Esophagus squamous epithelium (tissue), 5 donors: ENCODE measurements around the gene NAV2. TPM values are rescaled to one million over a fixed set of nuclear protein-coding genes. Genes with fewer than 3 reads are reported as not detected.

ENCODE experiments used
- DNase-seq: peaks from one replicate; lab custom pipeline; 2025; lab: John Stamatoyannopoulos, UW
- H3K27ac ChIP-seq, 4 donors: fragments of 200-600 bp; sonication (generic); one replicate each; pipeline ENCODE4 v1.5.1; 2016 to 2019; ENCODE audit warnings: mild to moderate bottlenecking in 1 of 4
- H3K27me3 ChIP-seq, 4 donors: fragments of 200-600 bp; sonication (generic); 1 replicate in 3 of 4; 2 replicates in 1 of 4; pipeline versions ENCODE4 v1.5.1 to v1.6.0; 2017 to 2021; ENCODE audit warnings: antibody characterized with exemption in 1 of 4
- H3K36me3 ChIP-seq, 3 donors: fragments of 200-600 bp; sonication (generic); one replicate each; pipeline ENCODE4 v1.5.1; 2016 to 2019
- H3K4me1 ChIP-seq, 3 donors: fragments of 200-600 bp; sonication (generic); one replicate each; pipeline ENCODE4 v1.5.1; 2017 to 2019
- H3K4me3 ChIP-seq, 4 donors: fragments of 200-600 bp; sonication (generic); 1 replicate in 3 of 4; 2 replicates in 1 of 4; pipeline ENCODE4 v1.5.1; 2016 to 2019; ENCODE audit warnings: mild to moderate bottlenecking in 2 of 4, moderate library complexity in 1 of 4
- H3K9me3 ChIP-seq, 3 donors: fragments of 200-600 bp; sonication (generic); one replicate each; pipeline ENCODE4 v1.5.1; 2016 to 2019
- POLR2A ChIP-seq, 4 donors: fragments of 450-650 bp; IDR thresholded peaks; one replicate each; pipeline ENCODE4 v1.6.1; 2017; ENCODE audit warnings: antibody characterized with exemption in 4 of 4, mild to moderate bottlenecking in 4 of 4, moderate library complexity in 3 of 4
- WGBS, 2 donors: methylation state at CpG; one replicate each; pipeline ENCODE4 v1.1.5; 2018; 5-methylcytosine and 5-hydroxymethylcytosine counted together
- intact Hi-C: fragments of 100-400 bp; cut with DNase I; formaldehyde crosslinking; loops from one replicate; pipeline ENCODE4 v1.15.0; 2022
- total RNA-seq, 4 donors: library from RNA; depleted of rRNA; stranded (reverse); fragments of >200 nt; gene quantifications; one replicate each; pipeline ENCODE4 v1.1.0, GENCODE V29; 2016
- TF ChIP-seq, protein P1 (sequence below), 6 experiments: fragments of 450-650 bp in 4 of 6; fragments of 200-600 bp in 2 of 6; sonication (generic) in 2 of 6; IDR thresholded peaks; one replicate each; pipeline ENCODE4 v1.5.1; 2016 to 2019; ENCODE audit warnings: antibody characterized with exemption in 6 of 6, mild to moderate bottlenecking in 4 of 6, moderate library complexity in 4 of 6
- donor health status: DM: yes; HTN: yes; CAD: no.

The NAV2 gene
- total RNA-seq, 4 donors from 2014 or later: 4.9 to 19.1 (median 14.6) TPM

- DNase-seq: no peak
- TF ChIP-seq, protein P1, sequence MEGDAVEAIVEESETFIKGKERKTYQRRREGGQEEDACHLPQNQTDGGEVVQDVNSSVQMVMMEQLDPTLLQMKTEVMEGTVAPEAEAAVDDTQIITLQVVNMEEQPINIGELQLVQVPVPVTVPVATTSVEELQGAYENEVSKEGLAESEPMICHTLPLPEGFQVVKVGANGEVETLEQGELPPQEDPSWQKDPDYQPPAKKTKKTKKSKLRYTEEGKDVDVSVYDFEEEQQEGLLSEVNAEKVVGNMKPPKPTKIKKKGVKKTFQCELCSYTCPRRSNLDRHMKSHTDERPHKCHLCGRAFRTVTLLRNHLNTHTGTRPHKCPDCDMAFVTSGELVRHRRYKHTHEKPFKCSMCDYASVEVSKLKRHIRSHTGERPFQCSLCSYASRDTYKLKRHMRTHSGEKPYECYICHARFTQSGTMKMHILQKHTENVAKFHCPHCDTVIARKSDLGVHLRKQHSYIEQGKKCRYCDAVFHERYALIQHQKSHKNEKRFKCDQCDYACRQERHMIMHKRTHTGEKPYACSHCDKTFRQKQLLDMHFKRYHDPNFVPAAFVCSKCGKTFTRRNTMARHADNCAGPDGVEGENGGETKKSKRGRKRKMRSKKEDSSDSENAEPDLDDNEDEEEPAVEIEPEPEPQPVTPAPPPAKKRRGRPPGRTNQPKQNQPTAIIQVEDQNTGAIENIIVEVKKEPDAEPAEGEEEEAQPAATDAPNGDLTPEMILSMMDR (IDR thresholded peaks at IDR 0.05): no peak
- TF ChIP-seq POLR2A (IDR thresholded peaks at IDR 0.05): no peak
- 77 to 83% methylated on average over 6 of the region's 6 CpGs for WGBS, 2 donors
- no peak overlapping the region for H3K4me3 ChIP-seq
- H3K27ac ChIP-seq: no peak overlapping the region
- peaks cover 0 to 17% (median 0%) of the 10 kb centered on the region in 3 donors for H3K4me1 ChIP-seq
- no peaks in the 10 kb centered on the region for H3K9me3 ChIP-seq
- H3K27me3 ChIP-seq: no peaks in the 10 kb centered on the region
- intact Hi-C loops: loop anchor here (10.0 kb wide), 1 partner anchor 87 kb away; no protein-coding TSS in a partner anchor
- no peaks in the 10 kb centered on the region for H3K36me3 ChIP-seq
Observed at GRCh38 chr11:19817265-19817851, 104.7 kb downstream of the NAV2 start.

DNA sequence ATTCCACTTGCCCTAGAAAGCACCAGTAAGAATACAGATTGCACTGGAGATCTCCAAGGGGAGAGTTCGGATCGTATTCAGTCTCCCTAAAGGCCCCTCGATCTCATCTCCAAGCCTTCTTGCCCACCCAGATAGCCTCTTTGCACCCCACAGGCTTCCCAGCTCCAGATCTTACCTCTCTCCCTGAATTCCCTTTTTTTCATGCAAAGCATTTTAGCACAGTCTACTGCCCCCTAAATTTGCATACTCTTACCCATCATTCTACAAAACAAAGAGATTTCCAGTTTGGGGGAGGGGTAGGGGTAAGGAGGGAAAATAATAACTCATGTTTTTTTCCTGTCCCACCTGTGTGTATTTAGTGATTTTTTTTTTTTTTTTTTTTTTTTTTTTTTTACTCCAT is 105.2 kb downstream of the NAV2 start:
- intact Hi-C loops: loop anchor here (10.0 kb wide), 1 partner anchor 87 kb away; no protein-coding TSS in a partner anchor
- Histone ChIP-seq H3K9me3 (no peaks in the 10 kb centered on the region), H3K4me3 (no peak overlapping the region), H3K4me1 (peaks cover 0 to 15% (median 0%) of the 10 kb centered on the region in 3 donors), H3K36me3 (no peaks in the 10 kb centered on the region), H3K27me3 (no peaks in the 10 kb centered on the region), H3K27ac (no peak overlapping the region)
- TF ChIP-seq, protein P1 (IDR thresholded peaks at IDR 0.05): no peak
- no peak for TF ChIP-seq POLR2A (IDR thresholded peaks at IDR 0.05)
- 79 to 92% methylated on average over 3 of the region's 3 CpGs for WGBS, 2 donors
- DNase-seq: no peak

DNA sequence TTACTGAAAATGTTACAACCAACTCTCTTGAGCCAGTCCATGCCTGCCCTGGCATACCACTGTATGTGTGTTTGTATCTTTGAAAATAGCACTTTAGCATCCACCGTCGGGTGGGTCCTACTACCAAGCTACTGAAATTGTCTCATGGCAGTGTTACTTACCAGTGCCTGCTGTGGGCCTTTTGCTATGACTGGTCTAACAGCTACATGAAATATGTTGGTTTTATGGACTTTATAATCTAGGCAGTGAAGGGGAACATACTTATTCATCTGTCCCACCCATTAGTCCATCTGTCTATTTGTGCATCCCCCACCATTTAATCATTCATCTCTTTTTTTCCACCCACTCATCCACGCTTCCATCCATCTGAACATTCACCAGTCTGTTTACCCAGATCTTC is 106.0 kb downstream of the NAV2 start:
- H3K27ac ChIP-seq: no peak overlapping the region
- DNase-seq: no peak
- H3K27me3 ChIP-seq: no peaks in the 10 kb centered on the region
- WGBS, 2 donors: 86 to 90% methylated on average over 3 of the region's 3 CpGs
- intact Hi-C loops: loop anchor here (10.0 kb wide), 1 partner anchor 86 kb away; no protein-coding TSS in a partner anchor
- no peak for TF ChIP-seq POLR2A (IDR thresholded peaks at IDR 0.05)
- TF ChIP-seq, protein P1 (IDR thresholded peaks at IDR 0.05): no peak
- no peaks in the 10 kb centered on the region for H3K9me3 ChIP-seq
- no peak overlapping the region for H3K4me3 ChIP-seq
- peaks cover 0 to 8% (median 0%) of the 10 kb centered on the region in 3 donors for H3K4me1 ChIP-seq
- no peaks in the 10 kb centered on the region for H3K36me3 ChIP-seq

- Histone ChIP-seq H3K27ac (no peak overlapping the region), H3K27me3 (no peaks in the 10 kb centered on the region), H3K9me3 (no peaks in the 10 kb centered on the region), H3K4me1 (peaks cover 0 to 3% (median 0%) of the 10 kb centered on the region in 3 donors), H3K4me3 (no peak overlapping the region), H3K36me3 (no peaks in the 10 kb centered on the region)
- intact Hi-C loops: loop anchor here (10.0 kb wide), 1 partner anchor 86 kb away; no protein-coding TSS in a partner anchor
- TF ChIP-seq POLR2A (IDR thresholded peaks at IDR 0.05): no peak
- TF ChIP-seq, protein P1 (IDR thresholded peaks at IDR 0.05): no peak
- 77 to 79% methylated on average over 2 of the region's 2 CpGs for WGBS, 2 donors
- DNase-seq: no peak
Observed at GRCh38 chr11:19819148-19819547, 106.5 kb downstream of the NAV2 start.

- Histone ChIP-seq H3K4me3 (no peak overlapping the region), H3K27ac (no peak overlapping the region), H3K9me3 (no peaks in the 10 kb centered on the region), H3K4me1 (no peaks in the 10 kb centered on the region), H3K27me3 (no peaks in the 10 kb centered on the region), H3K36me3 (no peaks in the 10 kb centered on the region)
- intact Hi-C loops: no loop called here
- TF ChIP-seq, protein P1 (IDR thresholded peaks at IDR 0.05): no peak
- TF ChIP-seq POLR2A (IDR thresholded peaks at IDR 0.05): no peak
- no peak for DNase-seq
- WGBS, 2 donors: 88 to 100% methylated on average over 1 of the region's 1 CpG
Observed at GRCh38 chr11:19820100-19820499, 107.5 kb downstream of the NAV2 start.
